WTC11 (cell line): Measurements from ENCODE around the gene LDLR. TPM values are rescaled to one million over a fixed set of nuclear protein-coding genes. Genes with fewer than 3 reads are reported as not detected.

Source experiments
- ATAC-seq: fragments of 200-7000 bp; cut with Tn5 transposase; 2 replicates; pipeline ENCODE4 v1.10.0; 2021; ENCODE audit warnings: mild to moderate bottlenecking, moderate library complexity
- Bru-seq: library from RNA; stranded (reverse); fragments of 400-500 nt; gene quantifications from one replicate; lab custom pipeline; 2021; lab: Mats Ljungman, UMichigan
- CTCF ChIA-PET: fragments of 300-600 bp; sonication (Branson Sonifier 250); formaldehyde crosslinking; loops from one replicate; lab custom pipeline; 2021; ENCODE audit warnings: antibody characterized with exemption; lab: Charles Lee
- POLR2A ChIA-PET: fragments of 350-600 bp; sonication (Branson Sonifier 250); formaldehyde crosslinking; loops from one replicate; lab custom pipeline; 2021; ENCODE audit warnings: antibody characterized with exemption; lab: Charles Lee
- DNase-seq: peaks from one replicate; pipeline ENCODE4 v3.0.0; 2021; ENCODE audit warnings: low spot score
- H3K27ac Mint-ChIP-seq: 2 replicates; pipeline ENCODE4 v1.8.0; 2021; ENCODE audit warnings: mixed read lengths
- H3K27me3 Mint-ChIP-seq: 2 replicates; pipeline ENCODE4 v1.8.0; 2021; ENCODE audit warnings: low read depth, mild to moderate bottlenecking, moderate library complexity, mixed read lengths
- H3K36me3 Mint-ChIP-seq: 2 replicates; pipeline ENCODE4 v1.8.0; 2021; ENCODE audit warnings: mixed read lengths
- H3K4me1 Mint-ChIP-seq: 2 replicates; pipeline ENCODE4 v1.8.0; 2022; ENCODE audit warnings: mixed read lengths
- H3K4me3 Mint-ChIP-seq: 2 replicates; pipeline ENCODE4 v1.8.0; 2021; ENCODE audit warnings: mild to moderate bottlenecking, moderate library complexity, mixed read lengths
- H3K9me3 Mint-ChIP-seq: 2 replicates; pipeline ENCODE4 v1.8.0; 2021; ENCODE audit warnings: mixed read lengths
- ATF1 ChIP-seq: sonication (generic); formaldehyde crosslinking; IDR thresholded peaks from 2 replicates; pipeline ENCODE4 v1.8.1; 2023; ENCODE audit warnings: mild to moderate bottlenecking, moderate library complexity, missing genetic modification reagents
- CREB1 ChIP-seq: sonication (generic); formaldehyde crosslinking; IDR thresholded peaks from 2 replicates; pipeline ENCODE4 v1.8.0; 2023; ENCODE audit warnings: mild to moderate bottlenecking, missing genetic modification reagents
- ESRRA ChIP-seq: sonication (generic); formaldehyde crosslinking; IDR thresholded peaks from 2 replicates; pipeline ENCODE4 v1.8.1; 2022; ENCODE audit warnings: mild to moderate bottlenecking, missing genetic modification reagents, borderline replicate concordance
- FOXK1 ChIP-seq: sonication (generic); formaldehyde crosslinking; IDR thresholded peaks from 2 replicates; pipeline ENCODE4 v1.8.0; 2022; ENCODE audit warnings: mild to moderate bottlenecking, moderate library complexity, missing genetic modification reagents
- GABPB1 ChIP-seq: sonication (generic); formaldehyde crosslinking; IDR thresholded peaks from 2 replicates; pipeline ENCODE4 v1.8.1; 2023; ENCODE audit warnings: mild to moderate bottlenecking, missing genetic modification reagents
- GRHL2 ChIP-seq: fragments of 250-450 bp; sonication (Bioruptor Pico); IDR thresholded peaks from 2 replicates; pipeline ENCODE4 v1.8.0; 2022; ENCODE audit warnings: mild to moderate bottlenecking, moderate library complexity; ENCODE audit not compliant: insufficient replicate concordance, severe bottlenecking
- HMGA2 ChIP-seq: fragments of 250-450 bp; sonication (Bioruptor Pico); IDR thresholded peaks from 2 replicates; pipeline ENCODE4 v1.4.0; 2021; ENCODE audit warnings: mild to moderate bottlenecking, moderate library complexity
- NFE2L1 ChIP-seq: sonication (generic); formaldehyde crosslinking; IDR thresholded peaks from 2 replicates; pipeline ENCODE4 v1.8.1; 2023; ENCODE audit warnings: missing genetic modification reagents
- NFYB ChIP-seq: sonication (generic); formaldehyde crosslinking; conservative IDR thresholded peaks from 2 replicates; pipeline ENCODE4 v1.8.0; 2022; ENCODE audit warnings: low read depth, missing genetic modification reagents
- NR2C2 ChIP-seq: sonication (generic); formaldehyde crosslinking; IDR thresholded peaks from 2 replicates; pipeline ENCODE4 v1.8.0; 2022; ENCODE audit warnings: mild to moderate bottlenecking, missing genetic modification reagents
- OVOL2 ChIP-seq: fragments of 250-450 bp; sonication (Bioruptor Pico); IDR thresholded peaks from 2 replicates; pipeline ENCODE4 v1.9.0; 2021; ENCODE audit warnings: mild to moderate bottlenecking, borderline replicate concordance
- SMAD3 ChIP-seq: sonication (generic); formaldehyde crosslinking; IDR thresholded peaks from 2 replicates; pipeline ENCODE4 v1.8.0; 2022; ENCODE audit warnings: missing genetic modification reagents, mild to moderate bottlenecking, borderline replicate concordance
- SP1 ChIP-seq: sonication (generic); formaldehyde crosslinking; conservative IDR thresholded peaks from 2 replicates; pipeline ENCODE4 v1.8.1; 2022; ENCODE audit warnings: missing genetic modification reagents
- TCF7 ChIP-seq: sonication (generic); formaldehyde crosslinking; IDR thresholded peaks from 2 replicates; pipeline ENCODE4 v1.8.0; 2022; ENCODE audit warnings: mild to moderate bottlenecking, low read depth, missing genetic modification reagents, moderate library complexity
- TEAD1 ChIP-seq: sonication (generic); formaldehyde crosslinking; IDR thresholded peaks from 2 replicates; pipeline ENCODE4 v1.8.0; 2022; ENCODE audit warnings: mild to moderate bottlenecking, missing genetic modification reagents
- TEAD4 ChIP-seq: sonication (generic); formaldehyde crosslinking; IDR thresholded peaks from 2 replicates; pipeline ENCODE4 v1.8.0; 2022; ENCODE audit warnings: mild to moderate bottlenecking, missing genetic modification reagents
- ZNF138 ChIP-seq: sonication (generic); formaldehyde crosslinking; conservative IDR thresholded peaks from 2 replicates; pipeline ENCODE4 v1.8.1; 2022; ENCODE audit warnings: mild to moderate bottlenecking, moderate library complexity, missing genetic modification reagents
- ZNF219 ChIP-seq: sonication (generic); formaldehyde crosslinking; IDR thresholded peaks from 2 replicates; pipeline ENCODE4 v1.8.0; 2023; ENCODE audit warnings: missing genetic modification reagents, mild to moderate bottlenecking, borderline replicate concordance
- ZNF317 ChIP-seq: sonication (generic); formaldehyde crosslinking; IDR thresholded peaks from 2 replicates; pipeline ENCODE4 v1.8.1; 2023; ENCODE audit warnings: low read depth, mild to moderate bottlenecking, moderate library complexity, missing genetic modification reagents, borderline replicate concordance
- ZNF396 ChIP-seq: fragments of 250-450 bp; sonication (Bioruptor Pico); IDR thresholded peaks from 2 replicates; pipeline ENCODE4 v1.8.0; 2021; ENCODE audit warnings: mild to moderate bottlenecking, moderate library complexity, borderline replicate concordance
- ZNF416 ChIP-seq: fragments of 250-450 bp; sonication (Bioruptor Pico); IDR thresholded peaks from 2 replicates; pipeline ENCODE4 v1.9.0; 2021; ENCODE audit warnings: mild to moderate bottlenecking, inconsistent platforms
- ZNF671 ChIP-seq: fragments of 250-450 bp; sonication (Bioruptor Pico); IDR thresholded peaks from 2 replicates; pipeline ENCODE4 v1.8.0; 2021; ENCODE audit warnings: mild to moderate bottlenecking
- long read RNA-seq, 3 experiments: library from RNA in 1 of 3; library from capped mRNA in 1 of 3; library from polyadenylated mRNA in 1 of 3; unstranded in 2 of 3; stranded (forward) in 1 of 3; transcript quantifications; one replicate each; pipeline ENCODE4 v2.0.0, GENCODE V29; 2021
- total RNA-seq: library from RNA; stranded (reverse); gene quantifications from 3 replicates; pipeline ENCODE4 v1.2.3, GENCODE V29; 2021
- TF ChIP-seq, protein P1 (sequence below): sonication (generic); formaldehyde crosslinking; IDR thresholded peaks from 2 replicates; pipeline ENCODE4 v1.8.1; 2023; ENCODE audit warnings: mild to moderate bottlenecking, missing genetic modification reagents
- TF ChIP-seq, protein P2 (sequence below): fragments of 250-450 bp; sonication (Bioruptor Pico); conservative IDR thresholded peaks from 2 replicates; pipeline ENCODE4 v1.9.0; 2021; ENCODE audit warnings: mild to moderate bottlenecking
- TF ChIP-seq, protein P3 (sequence below): fragments of 250-450 bp; sonication (Bioruptor Pico); IDR thresholded peaks from 2 replicates; pipeline ENCODE4 v1.9.0; 2021; ENCODE audit warnings: moderate library complexity, mild to moderate bottlenecking, inconsistent platforms, borderline replicate concordance
- TF ChIP-seq, protein P4 (sequence below): fragments of 200-600 bp; IDR thresholded peaks from 2 replicates; pipeline ENCODE4 v1.8.0; 2022; ENCODE audit warnings: antibody characterized with exemption
- TF ChIP-seq, protein P5 (sequence below): sonication (generic); formaldehyde crosslinking; IDR thresholded peaks from 2 replicates; pipeline ENCODE4 v1.8.1; 2022; ENCODE audit warnings: mild to moderate bottlenecking, moderate library complexity, missing genetic modification reagents
- TF ChIP-seq, protein P6 (sequence below): fragments of 250-450 bp; sonication (Bioruptor Pico); IDR thresholded peaks from 2 replicates; pipeline ENCODE4 v2.1.2; 2022; ENCODE audit warnings: mild to moderate bottlenecking, moderate library complexity

LDLR gene
- total RNA-seq: 93.5 to 98.9 TPM (median 97.8 TPM) in 3 replicates
- percentile 88 among the genes with signal in this experiment for Bru-seq, nascent RNA
- long read RNA-seq, experiment 1, full-length matches to known transcripts: 216 of 368 reads
- long read RNA-seq, experiment 1, partial matches to known transcripts: 58 of 368 reads
- long read RNA-seq, experiment 1, other reads (novel, unspliced or antisense): 94 of 368 reads
- long read RNA-seq, experiment 2, full-length matches to known transcripts: 11 of 71 reads
- long read RNA-seq, experiment 2, partial matches to known transcripts: 18 of 71 reads
- long read RNA-seq, experiment 2, other reads (novel, unspliced or antisense): 42 of 71 reads
- long read RNA-seq, experiment 3, partial matches to known transcripts: 1 of 3 reads
- long read RNA-seq, experiment 3, other reads (novel, unspliced or antisense): 2 of 3 reads

DNA sequence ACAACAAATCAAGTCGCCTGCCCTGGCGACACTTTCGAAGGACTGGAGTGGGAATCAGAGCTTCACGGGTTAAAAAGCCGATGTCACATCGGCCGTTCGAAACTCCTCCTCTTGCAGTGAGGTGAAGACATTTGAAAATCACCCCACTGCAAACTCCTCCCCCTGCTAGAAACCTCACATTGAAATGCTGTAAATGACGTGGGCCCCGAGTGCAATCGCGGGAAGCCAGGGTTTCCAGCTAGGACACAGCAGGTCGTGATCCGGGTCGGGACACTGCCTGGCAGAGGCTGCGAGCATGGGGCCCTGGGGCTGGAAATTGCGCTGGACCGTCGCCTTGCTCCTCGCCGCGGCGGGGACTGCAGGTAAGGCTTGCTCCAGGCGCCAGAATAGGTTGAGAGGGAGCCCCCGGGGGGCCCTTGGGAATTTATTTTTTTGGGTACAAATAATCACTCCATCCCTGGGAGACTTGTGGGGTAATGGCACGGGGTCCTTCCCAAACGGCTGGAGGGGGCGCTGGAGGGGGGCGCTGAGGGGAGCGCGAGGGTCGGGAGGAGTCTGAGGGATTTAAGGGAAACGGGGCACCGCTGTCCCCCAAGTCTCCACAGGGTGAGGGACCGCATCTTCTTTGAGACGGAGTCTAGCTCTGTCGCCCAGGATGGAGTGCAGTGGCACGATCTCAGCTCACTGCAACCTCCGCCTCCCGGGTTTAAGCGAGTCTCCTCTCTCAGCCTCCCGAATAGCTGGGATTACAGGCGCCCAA is at the start of gene LDLR:
LDLR (plus strand) TSS at position 210 of the 760 bp plus-strand sequence; CDS start at position 296, 86 bp downstream.
- peaks cover 36% of the 10 kb centered on the region for H3K4me1 Mint-ChIP-seq
- DNase-seq (peak; percentile 78), ATAC-seq (peak; percentile 57)
- peak within 1 kb of the TSS; percentile 100 for H3K27ac Mint-ChIP-seq
- no peaks in the 10 kb centered on the region for H3K27me3 Mint-ChIP-seq
- ChIA-PET CTCF (interaction anchor here (0.9 to 2.6 kb wide), 5 partner anchors 37 to 218 kb away, joined by 3 to 12 read pairs (median 6); no protein-coding TSS in a partner anchor), POLR2A (interaction anchor here (0.6 to 2.0 kb wide), 8 partner anchors 20 to 583 kb away, joined by 3 to 9 read pairs (median 5); partner anchors contain the start of gene SPC24)
- no peaks in the 10 kb centered on the region for H3K9me3 Mint-ChIP-seq
- peaks cover 20% of the 10 kb centered on the region for H3K36me3 Mint-ChIP-seq
- peak within 1 kb of the TSS; percentile 94 for H3K4me3 Mint-ChIP-seq
- TF ChIP-seq ZNF671 (CRISPR knock-in tag) (no peak), TEAD4 (CRISPR knock-in tag) (no peak), ZNF219 (CRISPR knock-in tag) (no peak), NFYB (no peak), ZNF317 (CRISPR knock-in tag) (no peak), HMGA2 (CRISPR knock-in tag) (no peak), GABPB1 (CRISPR knock-in tag) (peak; percentile 55; the same call in 1 of the 2 replicates), NFE2L1 (CRISPR knock-in tag) (no peak), CREB1 (no peak), ATF1 (CRISPR knock-in tag) (0 out of 2 replicates have a peak, but pooled peaks have one; percentile 71), NR2C2 (no peak), GRHL2 (CRISPR knock-in tag) (no peak), TEAD1 (peak; percentile 73; the same call in 1 of the 2 replicates), ESRRA (CRISPR knock-in tag) (no peak), ZNF416 (CRISPR knock-in tag) (0 out of 2 replicates have a peak, but pooled peaks have one; percentile 2), TCF7 (CRISPR knock-in tag) (no peak), ZNF138 (CRISPR knock-in tag) (no peak), FOXK1 (CRISPR knock-in tag) (peak; percentile 63), SP1 (peak; percentile 78), SMAD3 (peak; percentile 68; the same call in 1 of the 2 replicates), ZNF396 (CRISPR knock-in tag) (no peak), OVOL2 (CRISPR knock-in tag) (no peak)
- TF ChIP-seq, protein P1, sequence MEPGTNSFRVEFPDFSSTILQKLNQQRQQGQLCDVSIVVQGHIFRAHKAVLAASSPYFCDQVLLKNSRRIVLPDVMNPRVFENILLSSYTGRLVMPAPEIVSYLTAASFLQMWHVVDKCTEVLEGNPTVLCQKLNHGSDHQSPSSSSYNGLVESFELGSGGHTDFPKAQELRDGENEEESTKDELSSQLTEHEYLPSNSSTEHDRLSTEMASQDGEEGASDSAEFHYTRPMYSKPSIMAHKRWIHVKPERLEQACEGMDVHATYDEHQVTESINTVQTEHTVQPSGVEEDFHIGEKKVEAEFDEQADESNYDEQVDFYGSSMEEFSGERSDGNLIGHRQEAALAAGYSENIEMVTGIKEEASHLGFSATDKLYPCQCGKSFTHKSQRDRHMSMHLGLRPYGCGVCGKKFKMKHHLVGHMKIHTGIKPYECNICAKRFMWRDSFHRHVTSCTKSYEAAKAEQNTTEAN (CRISPR knock-in tag): no peak
- TF ChIP-seq, protein P2, sequence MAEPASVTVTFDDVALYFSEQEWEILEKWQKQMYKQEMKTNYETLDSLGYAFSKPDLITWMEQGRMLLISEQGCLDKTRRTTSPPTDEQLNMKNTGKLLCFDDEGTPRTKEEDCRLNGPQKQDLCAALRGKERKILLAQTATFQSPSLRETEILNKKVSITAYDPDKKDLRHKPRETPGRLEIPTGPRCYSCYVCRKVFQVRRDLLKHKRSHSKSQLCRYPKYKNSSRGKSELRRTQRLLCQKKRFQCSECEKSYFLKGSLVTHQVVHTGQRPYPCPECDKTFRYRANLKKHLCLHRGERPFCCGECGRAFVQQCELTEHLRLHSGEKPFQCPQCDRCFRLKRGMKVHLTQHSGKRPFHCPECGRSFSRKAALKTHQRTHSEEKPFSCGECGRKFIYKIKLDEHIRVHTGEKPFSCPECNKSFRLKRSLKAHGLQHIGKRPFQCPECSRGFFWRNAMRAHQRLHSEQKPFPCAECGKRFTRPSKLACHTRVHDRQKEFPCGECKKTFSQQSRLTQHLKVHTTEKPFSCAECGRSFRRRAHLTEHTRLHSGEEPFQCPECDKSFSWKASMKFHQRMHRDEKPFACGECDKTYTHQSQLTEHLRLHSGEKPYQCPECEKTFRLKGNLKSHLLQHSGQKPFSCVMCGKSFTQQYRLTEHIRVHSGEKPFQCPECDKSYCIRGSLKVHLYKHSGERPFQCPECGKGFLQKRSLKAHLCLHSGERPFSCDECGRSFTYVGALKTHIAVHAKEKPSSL (CRISPR knock-in tag): no peak
- TF ChIP-seq, protein P3, sequence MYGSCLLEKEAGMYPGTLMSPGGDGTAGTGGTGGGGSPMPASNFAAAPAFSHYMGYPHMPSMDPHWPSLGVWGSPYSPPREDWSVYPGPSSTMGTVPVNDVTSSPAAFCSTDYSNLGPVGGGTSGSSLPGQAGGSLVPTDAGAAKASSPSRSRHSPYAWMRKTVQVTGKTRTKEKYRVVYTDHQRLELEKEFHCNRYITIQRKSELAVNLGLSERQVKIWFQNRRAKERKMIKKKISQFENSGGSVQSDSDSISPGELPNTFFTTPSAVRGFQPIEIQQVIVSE (CRISPR knock-in tag): no peak
- TF ChIP-seq, protein P4, sequence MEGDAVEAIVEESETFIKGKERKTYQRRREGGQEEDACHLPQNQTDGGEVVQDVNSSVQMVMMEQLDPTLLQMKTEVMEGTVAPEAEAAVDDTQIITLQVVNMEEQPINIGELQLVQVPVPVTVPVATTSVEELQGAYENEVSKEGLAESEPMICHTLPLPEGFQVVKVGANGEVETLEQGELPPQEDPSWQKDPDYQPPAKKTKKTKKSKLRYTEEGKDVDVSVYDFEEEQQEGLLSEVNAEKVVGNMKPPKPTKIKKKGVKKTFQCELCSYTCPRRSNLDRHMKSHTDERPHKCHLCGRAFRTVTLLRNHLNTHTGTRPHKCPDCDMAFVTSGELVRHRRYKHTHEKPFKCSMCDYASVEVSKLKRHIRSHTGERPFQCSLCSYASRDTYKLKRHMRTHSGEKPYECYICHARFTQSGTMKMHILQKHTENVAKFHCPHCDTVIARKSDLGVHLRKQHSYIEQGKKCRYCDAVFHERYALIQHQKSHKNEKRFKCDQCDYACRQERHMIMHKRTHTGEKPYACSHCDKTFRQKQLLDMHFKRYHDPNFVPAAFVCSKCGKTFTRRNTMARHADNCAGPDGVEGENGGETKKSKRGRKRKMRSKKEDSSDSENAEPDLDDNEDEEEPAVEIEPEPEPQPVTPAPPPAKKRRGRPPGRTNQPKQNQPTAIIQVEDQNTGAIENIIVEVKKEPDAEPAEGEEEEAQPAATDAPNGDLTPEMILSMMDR: no peak
- TF ChIP-seq, protein P5, sequence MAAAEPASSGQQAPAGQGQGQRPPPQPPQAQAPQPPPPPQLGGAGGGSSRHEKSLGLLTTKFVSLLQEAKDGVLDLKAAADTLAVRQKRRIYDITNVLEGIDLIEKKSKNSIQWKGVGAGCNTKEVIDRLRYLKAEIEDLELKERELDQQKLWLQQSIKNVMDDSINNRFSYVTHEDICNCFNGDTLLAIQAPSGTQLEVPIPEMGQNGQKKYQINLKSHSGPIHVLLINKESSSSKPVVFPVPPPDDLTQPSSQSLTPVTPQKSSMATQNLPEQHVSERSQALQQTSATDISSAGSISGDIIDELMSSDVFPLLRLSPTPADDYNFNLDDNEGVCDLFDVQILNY (CRISPR knock-in tag): peak; percentile 84
- TF ChIP-seq, protein P6, sequence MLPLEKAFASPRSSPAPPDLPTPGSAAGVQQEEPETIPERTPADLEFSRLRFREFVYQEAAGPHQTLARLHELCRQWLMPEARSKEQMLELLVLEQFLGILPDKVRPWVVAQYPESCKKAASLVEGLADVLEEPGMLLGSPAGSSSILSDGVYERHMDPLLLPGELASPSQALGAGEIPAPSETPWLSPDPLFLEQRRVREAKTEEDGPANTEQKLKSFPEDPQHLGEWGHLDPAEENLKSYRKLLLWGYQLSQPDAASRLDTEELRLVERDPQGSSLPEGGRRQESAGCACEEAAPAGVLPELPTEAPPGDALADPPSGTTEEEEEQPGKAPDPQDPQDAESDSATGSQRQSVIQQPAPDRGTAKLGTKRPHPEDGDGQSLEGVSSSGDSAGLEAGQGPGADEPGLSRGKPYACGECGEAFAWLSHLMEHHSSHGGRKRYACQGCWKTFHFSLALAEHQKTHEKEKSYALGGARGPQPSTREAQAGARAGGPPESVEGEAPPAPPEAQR (CRISPR knock-in tag): no peak
